HepG2 (cell line): Measurements from ENCODE around the gene LANCL3. TPM values are rescaled to one million over a fixed set of nuclear protein-coding genes. Genes with fewer than 3 reads are reported as not detected.

ENCODE experiments used
- ATAC-seq: fragments of 200-7000 bp; cut with Tn5 transposase; 3 replicates; pipeline ENCODE4 v1.9.1; 2020; ENCODE audit warnings: mild to moderate bottlenecking, moderate library complexity
- BruUV-seq: library from RNA; stranded (reverse); fragments of 400-500 nt; replicated peaks from 2 replicates; lab custom pipeline; 2021; lab: Mats Ljungman, UMichigan
- CTCF ChIA-PET: fragments of 300-600 bp; formaldehyde crosslinking; extraction: SDS; loops from one replicate; lab custom pipeline; 2021; ENCODE audit warnings: low total read pairs, inconsistent platforms, low intra/inter-chr PET ratio; lab: Yijun Ruan, JAX
- POLR2A ChIA-PET: fragments of 350-600 bp; sonication (Branson Sonifier 250); formaldehyde crosslinking; loops from one replicate; lab custom pipeline; 2020; ENCODE audit warnings: antibody characterized with exemption, inconsistent platforms; lab: Yijun Ruan, JAX
- DNase-seq: peaks from one replicate; pipeline ENCODE4 v3.0.0-alpha.2; 2015; ENCODE audit warnings: low spot score
- FAIRE-seq: peaks from 3 replicates; lab custom pipeline; 2011; peaks lifted over from hg19 to GRCh38; lab: Jason Lieb, UNC
- H2AFZ ChIP-seq: one replicate; pipeline ENCODE4 v1.6.1; 2011; ENCODE audit warnings: low read length, inconsistent platforms
- H3K27ac ChIP-seq: fragments of 300-600 bp; 3 replicates; pipeline ENCODE4 v1.8.0; 2011; ENCODE audit warnings: mixed run types, mild to moderate bottlenecking, mixed read lengths, low read length, inconsistent platforms; ENCODE audit not compliant: insufficient read depth; ENCODE audit errors: extremely low read length
- H3K27me3 ChIP-seq, 2 experiments: fragments of 200-600 bp in 1 of 2; 2 replicates in 1 of 2; 3 replicates in 1 of 2; pipeline versions ENCODE4 v1.6.0 to v1.8.0; 2011; ENCODE audit warnings: low read length in 2 of 2, mild to moderate bottlenecking in 2 of 2, moderate library complexity in 2 of 2, inconsistent platforms in 1 of 2; ENCODE audit not compliant: insufficient read depth in 2 of 2, control insufficient read depth in 1 of 2
- H3K36me3 ChIP-seq, 2 experiments: fragments of 200-600 bp in 1 of 2; replicated peaks in 1 of 2; 2 replicates in 1 of 2; 3 replicates in 1 of 2; pipeline versions ENCODE4 v1.5.1 to v1.8.0; 2011; ENCODE audit warnings: low read length in 2 of 2, inconsistent platforms in 1 of 2; ENCODE audit not compliant: insufficient read depth in 2 of 2, control insufficient read depth in 1 of 2
- H3K4me1 ChIP-seq: 2 replicates; pipeline ENCODE4 v1.5.1; 2012; ENCODE audit warnings: low read length, inconsistent platforms; ENCODE audit not compliant: insufficient read depth
- H3K4me2 ChIP-seq: 2 replicates; pipeline ENCODE4 v1.6.0; 2011; ENCODE audit warnings: low read depth, low read length, inconsistent platforms
- H3K4me3 ChIP-seq, 3 experiments: fragments of 200-600 bp in 1 of 3; sonication (generic), shearing (Covaris generic) in 1 of 3; replicated peaks in 1 of 3; 2 replicates each; pipeline ENCODE4 v1.5.1; 2011 to 2016; ENCODE audit warnings: low read length in 3 of 3, inconsistent platforms in 2 of 3, low read depth in 2 of 3, mild to moderate bottlenecking in 2 of 3, control low read depth in 1 of 3, mixed read lengths in 1 of 3; ENCODE audit not compliant: insufficient read depth in 1 of 3
- H3K79me2 ChIP-seq: one replicate; pipeline ENCODE4 v1.6.1; 2011; ENCODE audit warnings: low read length, inconsistent platforms; ENCODE audit not compliant: insufficient read depth
- H3K9ac ChIP-seq: 2 replicates; pipeline ENCODE4 v1.6.0; 2011; ENCODE audit warnings: mild to moderate bottlenecking, low read depth, low read length, inconsistent platforms; ENCODE audit not compliant: insufficient read depth
- H3K9me3 ChIP-seq: 2 replicates; pipeline ENCODE4 v1.5.1; 2012; ENCODE audit warnings: mild to moderate bottlenecking, low read length
- H4K20me1 ChIP-seq: 2 replicates; pipeline ENCODE4 v1.6.0; 2011; ENCODE audit warnings: inconsistent platforms, mild to moderate bottlenecking, low read length, moderate library complexity; ENCODE audit not compliant: insufficient read depth
- CHCHD3 ChIP-seq: sonication (generic); formaldehyde crosslinking; IDR thresholded peaks from 2 replicates; pipeline ENCODE4 v1.8.0; 2022; ENCODE audit warnings: mild to moderate bottlenecking, missing genetic modification reagents, moderate library complexity
- EP300 ChIP-seq, 3 experiments: sonication (generic) in 1 of 3; formaldehyde crosslinking in 1 of 3; IDR thresholded peaks; 2 replicates each; pipeline versions ENCODE4 v1.5.1 to v1.6.1; 2011 to 2020; ENCODE audit warnings: low read depth in 2 of 3, low read length in 2 of 3, borderline replicate concordance in 1 of 3, improper control_type of control experiment in 1 of 3, mild to moderate bottlenecking in 1 of 3, missing genetic modification reagents in 1 of 3, moderate library complexity in 1 of 3
- IRF2 ChIP-seq: IDR thresholded peaks from 2 replicates; pipeline ENCODE4 v1.6.1; 2018; ENCODE audit warnings: missing genetic modification reagents, missing compliant biosample characterization
- MBNL3 ChIP-seq: fragments of 250-450 bp; sonication (Bioruptor Pico); conservative IDR thresholded peaks from 2 replicates; pipeline ENCODE4 v1.8.0; 2022; ENCODE audit warnings: mild to moderate bottlenecking, inconsistent platforms
- MED8 ChIP-seq: sonication (generic); formaldehyde crosslinking; IDR thresholded peaks from 2 replicates; pipeline ENCODE4 v1.8.1; 2023; ENCODE audit warnings: mild to moderate bottlenecking, missing genetic modification reagents; ENCODE audit not compliant: insufficient replicate concordance
- MEIS2 ChIP-seq: sonication (generic); formaldehyde crosslinking; IDR thresholded peaks from 2 replicates; pipeline ENCODE4 v1.9.0; 2021; ENCODE audit warnings: mild to moderate bottlenecking, missing genetic modification reagents
- SMARCC2 ChIP-seq: fragments of 450-650 bp; IDR thresholded peaks from 2 replicates; pipeline ENCODE4 v1.6.1; 2017; ENCODE audit warnings: antibody characterized with exemption, mild to moderate bottlenecking
- ZNF572 ChIP-seq: sonication (generic); formaldehyde crosslinking; IDR thresholded peaks from 2 replicates; pipeline ENCODE4 v1.5.1; 2020; ENCODE audit warnings: mild to moderate bottlenecking, missing genetic modification reagents
- ZNF746 ChIP-seq: sonication (generic); formaldehyde crosslinking; IDR thresholded peaks from 2 replicates; pipeline ENCODE4 v1.8.0; 2022; ENCODE audit warnings: mild to moderate bottlenecking, missing genetic modification reagents
- WGBS: methylation state at CpG from one replicate; pipeline ENCODE4 v1.1.6; 2017; ENCODE audit warnings: low lambda C conversion rate; 5-methylcytosine and 5-hydroxymethylcytosine counted together
- in situ Hi-C: cut with HindIII; loops from 2 replicates; pipeline ENCODE4 v1.10.0; 2017; ENCODE audit warnings: low pct_unique_long_range_greater_than_20kb; ENCODE audit not compliant: extremely low pct_ligation_motif_present
- intact Hi-C: fragments of 100-400 bp; cut with micrococcal nuclease; formaldehyde crosslinking; loops from one replicate; pipeline ENCODE4 v1.10.0; 2022; ENCODE audit not compliant: unreplicated experiment
- polyA plus RNA-seq, 8 experiments: library from polyadenylated mRNA; depleted of rRNA in 3 of 8; stranded (reverse) in 7 of 8; unstranded in 1 of 8; fragments of >200 nt; fragmentation: Illumina TruSeq in 4 of 8; extraction: Trizol in 4 of 8; gene quantifications; 2 replicates each; pipeline versions ENCODE4 v1.2.1 to v1.2.3, GENCODE V29; 2011 to 2016; ENCODE audit warnings: low read depth in 4 of 8, missing spikeins in 1 of 8, mixed read lengths in 1 of 8; ENCODE audit not compliant: insufficient read depth in 1 of 8
- total RNA-seq, 5 experiments: library from RNA; depleted of rRNA; stranded (reverse); fragments of >200 nt; fragmentation: Illumina TruSeq; extraction: Trizol; gene quantifications; 2 replicates each; pipeline ENCODE4 v1.2.3, GENCODE V29; 2016; ENCODE audit warnings: low read depth in 1 of 5
- TF ChIP-seq, protein P1 (sequence below): sonication (generic); formaldehyde crosslinking; IDR thresholded peaks from 2 replicates; pipeline ENCODE4 v1.9.0; 2021; ENCODE audit warnings: missing genetic modification reagents, borderline replicate concordance

LANCL3 gene
- total and polyA plus RNA-seq, 2 of the 13 experiments (the other 11 are each of a cell fraction or from before 2014, with no cell fraction given) = not detected

DNA sequence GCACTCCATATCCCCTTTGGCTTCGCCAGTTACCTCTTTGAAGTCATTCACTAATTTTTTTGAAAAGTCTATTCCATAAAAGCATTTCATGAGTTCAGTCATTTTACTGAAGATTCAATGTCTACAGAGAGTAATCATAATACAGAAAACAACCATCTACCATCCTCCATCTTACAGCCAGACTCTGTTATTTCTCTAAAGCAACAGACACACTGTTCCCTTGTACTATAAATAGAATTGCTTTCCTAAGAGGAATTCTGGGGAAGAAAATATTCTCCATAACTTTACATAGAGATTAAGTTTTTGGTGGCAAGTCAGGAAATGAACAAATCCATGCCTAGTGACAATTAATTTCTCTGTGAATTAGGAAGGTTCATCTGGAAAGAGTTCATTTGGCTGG, 151.1 kb downstream of the LANCL3 start:
- Histone ChIP-seq H3K79me2 (no peaks in the 10 kb centered on the region), H3K4me1 (no peaks in the 10 kb centered on the region), H3K27ac (no peak overlapping the region), H3K9ac (no peak overlapping the region), H4K20me1 (no peaks in the 10 kb centered on the region), H3K4me3 (no peak overlapping the region), H3K27me3 (no peaks in the 10 kb centered on the region), H3K9me3 (no peaks in the 10 kb centered on the region), H3K36me3 (no peaks in the 10 kb centered on the region), H3K4me2 (no peak overlapping the region), H2AFZ (no peak overlapping the region)
- DNase-seq = no peak
- TF ChIP-seq, protein P1, sequence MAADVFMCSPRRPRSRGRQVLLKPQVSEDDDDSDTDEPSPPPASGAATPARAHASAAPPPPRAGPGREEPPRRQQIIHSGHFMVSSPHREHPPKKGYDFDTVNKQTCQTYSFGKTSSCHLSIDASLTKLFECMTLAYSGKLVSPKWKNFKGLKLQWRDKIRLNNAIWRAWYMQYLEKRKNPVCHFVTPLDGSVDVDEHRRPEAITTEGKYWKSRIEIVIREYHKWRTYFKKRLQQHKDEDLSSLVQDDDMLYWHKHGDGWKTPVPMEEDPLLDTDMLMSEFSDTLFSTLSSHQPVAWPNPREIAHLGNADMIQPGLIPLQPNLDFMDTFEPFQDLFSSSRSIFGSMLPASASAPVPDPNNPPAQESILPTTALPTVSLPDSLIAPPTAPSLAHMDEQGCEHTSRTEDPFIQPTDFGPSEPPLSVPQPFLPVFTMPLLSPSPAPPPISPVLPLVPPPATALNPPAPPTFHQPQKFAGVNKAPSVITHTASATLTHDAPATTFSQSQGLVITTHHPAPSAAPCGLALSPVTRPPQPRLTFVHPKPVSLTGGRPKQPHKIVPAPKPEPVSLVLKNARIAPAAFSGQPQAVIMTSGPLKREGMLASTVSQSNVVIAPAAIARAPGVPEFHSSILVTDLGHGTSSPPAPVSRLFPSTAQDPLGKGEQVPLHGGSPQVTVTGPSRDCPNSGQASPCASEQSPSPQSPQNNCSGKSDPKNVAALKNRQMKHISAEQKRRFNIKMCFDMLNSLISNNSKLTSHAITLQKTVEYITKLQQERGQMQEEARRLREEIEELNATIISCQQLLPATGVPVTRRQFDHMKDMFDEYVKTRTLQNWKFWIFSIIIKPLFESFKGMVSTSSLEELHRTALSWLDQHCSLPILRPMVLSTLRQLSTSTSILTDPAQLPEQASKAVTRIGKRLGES = no peak
- TF ChIP-seq EP300 (IDR thresholded peaks at IDR 0.05; ENCODE audit: low read depth in 2 of 2, low read length in 2 of 2) (no peak), EP300 (CRISPR knock-in tag; IDR thresholded peaks at IDR 0.05; ENCODE audit: borderline replicate concordance) (no peak), SMARCC2 (no peak), CHCHD3 (CRISPR knock-in tag) (no peak), ZNF746 (CRISPR knock-in tag) (no peak), MBNL3 (no peak), IRF2 (CRISPR knock-in tag) (no peak), MED8 (CRISPR knock-in tag) (no peak), ZNF572 (CRISPR knock-in tag) (no peak), MEIS2 (no peak)
- CTCF ChIA-PET = no interaction called here
- 0% methylated on average over 1 of the region's 1 CpG for WGBS
- no peak for FAIRE-seq
- in situ Hi-C loops = no loop called here
- intact Hi-C loops = no loop called here
- ATAC-seq = no peak
- no TSS peak for BruUV-seq
- POLR2A ChIA-PET = no interaction called here
